T-cell (primary cell): ENCODE measurements around the gene C19orf53. TPM values are rescaled to one million over a fixed set of nuclear protein-coding genes. Genes with fewer than 3 reads are reported as not detected.

Experiments
- ATAC-seq, 4 experiments: fragments of 200-7000 bp in 3 of 4; fragments of 150-1000 bp in 1 of 4; cut with Tn5 transposase; replicated peaks in 1 of 4; 1 replicate in 3 of 4; 2 replicates in 1 of 4; pipeline ENCODE4 v1.10.0; 2021; ENCODE audit warnings: moderate library complexity in 3 of 4, mild to moderate bottlenecking in 2 of 4, moderate number of reproducible peaks in 1 of 4
- CTCF ChIA-PET, 2 donors: fragments of 300-600 bp; sonication (Branson Sonifier 250); formaldehyde crosslinking; loops; one replicate each; lab custom pipeline; 2022; ENCODE audit warnings: antibody characterized with exemption in 2 of 2; lab: Charles Lee
- POLR2A ChIA-PET, 2 donors: fragments of 300-600 bp; sonication (Branson Sonifier 250); formaldehyde crosslinking; loops; one replicate each; lab custom pipeline; 2022; ENCODE audit warnings: antibody characterized with exemption in 2 of 2; lab: Charles Lee
- DNase-seq, 35 experiments: peaks; one replicate each; pipeline versions ENCODE4 v3.0.0 to v3.0.0-alpha.2; 2013 to 2023
- H3K27ac ChIP-seq: one replicate; pipeline ENCODE4 v1.5.1; 2013; ENCODE audit warnings: low read length
- H3K27me3 ChIP-seq, 2 experiments: replicated peaks in 1 of 2; 1 replicate in 1 of 2; 2 replicates in 1 of 2; pipeline versions ENCODE4 v1.6.1 to v1.7.0; 2013; ENCODE audit warnings: low read length in 1 of 2, mixed read lengths in 1 of 2; ENCODE audit not compliant: control insufficient read depth in 2 of 2, insufficient read depth in 2 of 2; ENCODE audit errors: extremely low read depth in 1 of 2
- H3K36me3 ChIP-seq, 2 donors: 1 replicate in 1 of 2; 2 replicates in 1 of 2; pipeline versions ENCODE4 v1.6.1 to v1.7.0; 2013; ENCODE audit warnings: low read length in 1 of 2; ENCODE audit not compliant: control insufficient read depth in 2 of 2, insufficient read depth in 1 of 2; ENCODE audit errors: extremely low read depth in 1 of 2
- H3K4me1 ChIP-seq, 2 experiments: 1 replicate in 1 of 2; 2 replicates in 1 of 2; pipeline versions ENCODE4 v1.6.1 to v1.7.0; 2013; ENCODE audit warnings: low read length in 2 of 2, mixed read lengths in 1 of 2; ENCODE audit not compliant: insufficient read depth in 2 of 2, control insufficient read depth in 1 of 2; ENCODE audit errors: extremely low read depth in 1 of 2
- H3K4me3 ChIP-seq, 2 donors: 1 replicate in 1 of 2; 2 replicates in 1 of 2; pipeline versions ENCODE4 v1.5.1 to v1.7.0; 2013; ENCODE audit warnings: mild to moderate bottlenecking in 2 of 2, low read length in 1 of 2, moderate library complexity in 1 of 2; ENCODE audit not compliant: control insufficient read depth in 1 of 2; ENCODE audit errors: extremely low read depth in 1 of 2
- H3K9me3 ChIP-seq: 2 replicates; pipeline ENCODE4 v1.7.0; 2013
- H3K27ac Mint-ChIP-seq, 2 donors: one replicate each; pipeline ENCODE4 v1.8.0; 2020 to 2021; ENCODE audit warnings: mild to moderate bottlenecking in 2 of 2, mixed read lengths in 2 of 2
- H3K27me3 Mint-ChIP-seq, 2 donors: one replicate each; pipeline ENCODE4 v1.8.0; 2021 to 2022; ENCODE audit warnings: mixed read lengths in 2 of 2
- H3K36me3 Mint-ChIP-seq: one replicate; pipeline ENCODE4 v1.8.0; 2021; ENCODE audit warnings: mixed read lengths
- H3K4me1 Mint-ChIP-seq, 3 donors: one replicate each; pipeline ENCODE4 v1.8.0; 2020 to 2022; ENCODE audit warnings: mixed read lengths in 3 of 3, mild to moderate bottlenecking in 1 of 3
- H3K4me3 Mint-ChIP-seq, 3 donors: one replicate each; pipeline ENCODE4 v1.8.0; 2020 to 2022; ENCODE audit warnings: mild to moderate bottlenecking in 3 of 3, mixed read lengths in 3 of 3, moderate library complexity in 3 of 3
- H3K9me3 Mint-ChIP-seq, 3 donors: one replicate each; pipeline ENCODE4 v1.8.0; 2020 to 2022; ENCODE audit warnings: mixed read lengths in 3 of 3
- WGBS: methylation state at CpG from one replicate; pipeline ENCODE4 v1.1.5; 2013; ENCODE audit warnings: missing lambda C conversion rate; ENCODE audit not compliant: insufficient coverage; 5-methylcytosine and 5-hydroxymethylcytosine counted together
- total RNA-seq, 35 experiments: library from RNA in 6 of 35; stranded (reverse) in 6 of 35; fragments of 120-200 nt in 1 of 35; gene quantifications; one replicate each; pipeline versions ENCODE4 v1.2.1 to v1.2.4 and lab custom pipeline; 2013 to 2026

C19orf53 gene
- total RNA-seq, 5 donors from 2014 or later (not counting 1 experiment from before 2014, with no cell fraction given) = 69.7 to 82.1 (median 76.8) TPM

DNA sequence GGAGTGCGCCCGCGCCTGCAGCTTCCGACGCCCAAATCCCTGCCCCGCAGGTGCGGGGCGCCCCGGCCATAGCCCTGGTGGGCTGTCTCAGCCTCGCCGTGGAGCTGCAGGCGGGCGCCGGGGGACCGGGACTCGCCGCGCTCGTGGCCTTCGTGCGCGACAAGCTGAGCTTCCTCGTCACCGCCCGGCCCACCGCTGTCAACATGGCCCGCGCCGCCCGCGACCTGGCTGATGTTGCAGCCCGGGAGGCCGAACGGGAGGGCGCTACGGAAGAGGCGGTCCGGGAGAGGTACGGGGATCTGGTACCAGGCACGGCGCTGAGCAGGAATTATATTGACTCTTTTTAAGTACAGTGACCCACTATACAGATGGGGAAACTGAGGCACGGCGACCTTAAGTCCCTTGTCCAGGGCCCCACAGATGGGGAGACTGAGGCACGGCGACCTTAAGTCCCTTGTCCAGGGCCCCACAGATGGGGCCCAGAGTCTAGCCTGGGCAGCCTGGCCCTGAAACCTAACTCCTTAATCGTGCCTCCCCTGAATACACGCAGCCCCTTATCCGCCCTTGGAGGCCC is 9.3 kb upstream of the C19orf53 start:
- Mint-ChIP-seq H3K27me3 (no peaks in the 10 kb centered on the region), H3K36me3 (peaks cover 9% of the 10 kb centered on the region), H3K4me1 (peaks cover 16 to 22% (median 19%) of the 10 kb centered on the region in 3 donors), H3K27ac (peak overlapping the region; percentile 84 to 85), H3K9me3 (no peaks in the 10 kb centered on the region), H3K4me3 (peak overlapping the region; percentile 83 to 93 (median 84))
- peak; percentile 69 to 77 (median 74) for ATAC-seq
- DNase-seq = peak in 23 of 35 experiments; percentile 19 to 60 (median 35)
- H3K4me3 ChIP-seq = peak overlapping the region; percentile 54 to 71
- H3K27ac ChIP-seq = peak overlapping the region; percentile 29
- peaks cover 19 to 35% of the 10 kb centered on the region in 2 donors for H3K36me3 ChIP-seq
- CTCF ChIA-PET = no interaction called here
- WGBS = 7% methylated on average over 47 of the region's 48 CpGs
- H3K9me3 ChIP-seq = no peaks in the 10 kb centered on the region
- POLR2A ChIA-PET = interaction anchor here (0.5 to 0.7 kb wide), 3 partner anchors 9 to 331 kb away, joined by 3 to 9 read pairs (median 5); partner anchors contain the start of gene C19orf53 (in 1 of the 2)
- peaks cover 0 to 26% of the 10 kb centered on the region in 2 experiments for H3K4me1 ChIP-seq
- H3K27me3 ChIP-seq = no peaks in the 10 kb centered on the region

DNA sequence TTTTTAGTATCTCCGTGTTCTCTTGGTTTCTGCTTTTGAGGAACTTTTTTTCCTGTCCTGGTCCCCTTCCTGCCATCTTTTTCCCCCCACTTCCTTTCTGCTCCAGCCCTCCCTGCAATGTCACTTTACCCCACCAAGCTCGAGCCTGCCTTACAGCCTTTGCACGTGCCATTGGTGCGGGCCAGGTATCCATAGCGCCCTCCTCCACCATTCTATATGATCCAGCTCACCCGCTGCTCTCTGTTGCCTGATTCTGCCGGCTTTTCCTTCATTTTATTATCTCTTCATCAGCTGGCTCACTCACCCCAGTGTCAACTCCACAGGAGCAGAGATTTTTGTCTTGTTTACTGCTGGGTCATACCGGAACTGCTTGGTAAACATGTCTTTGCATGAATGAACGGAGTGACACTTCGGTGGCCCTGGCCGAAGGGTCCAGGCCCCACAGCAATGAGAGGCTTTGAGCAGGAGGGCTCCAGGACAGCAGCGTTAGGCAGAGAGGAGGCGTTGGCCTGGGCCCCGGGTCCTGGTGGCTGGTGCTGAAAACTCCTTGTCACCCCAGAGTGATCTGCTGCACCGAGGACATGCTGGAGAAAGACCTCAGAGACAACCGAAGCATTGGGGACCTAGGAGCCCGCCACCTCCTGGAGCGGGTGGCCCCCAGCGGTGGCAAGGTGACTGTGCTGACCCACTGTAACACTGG is 8.7 kb upstream of the C19orf53 start:
- POLR2A ChIA-PET = interaction anchor here in 1 of 2 donors (0.7 kb wide), 1 partner anchor 9 kb away, joined by 3 read pairs; the partner anchor contains the start of gene C19orf53
- H3K27ac ChIP-seq = peak overlapping the region; percentile 29
- CTCF ChIA-PET = no interaction called here

DNA sequence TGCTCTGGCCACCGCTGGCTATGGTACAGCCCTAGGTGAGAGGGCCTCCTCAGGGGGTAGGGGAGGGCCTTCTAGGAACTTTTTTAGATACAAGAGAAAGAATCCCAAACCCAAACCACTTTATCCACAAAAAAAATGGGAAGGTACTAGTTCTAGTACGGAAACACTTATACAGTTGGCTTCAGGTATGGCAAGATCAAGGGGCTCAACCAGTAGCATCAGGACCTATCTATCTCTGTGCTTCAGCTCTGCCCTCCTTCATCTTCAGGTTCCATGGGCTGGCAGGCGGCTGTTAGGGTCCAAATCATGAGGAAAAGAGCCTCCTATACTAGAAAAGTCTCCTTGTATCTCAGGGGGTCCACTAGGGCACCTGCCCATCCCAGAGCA is 8.2 kb upstream of the C19orf53 start:
- no peaks in the 10 kb centered on the region for H3K27me3 ChIP-seq
- peaks cover 19 to 35% of the 10 kb centered on the region in 2 donors for H3K36me3 ChIP-seq
- CTCF ChIA-PET = no interaction called here
- Mint-ChIP-seq H3K27ac (peak overlapping the region; percentile 84 to 85), H3K4me1 (peaks cover 16 to 22% (median 19%) of the 10 kb centered on the region in 3 donors), H3K36me3 (peaks cover 9% of the 10 kb centered on the region), H3K4me3 (peak overlapping the region; percentile 83 to 93 (median 84)), H3K9me3 (no peaks in the 10 kb centered on the region), H3K27me3 (no peaks in the 10 kb centered on the region)
- H3K9me3 ChIP-seq = no peaks in the 10 kb centered on the region
- no peak overlapping the region for H3K4me3 ChIP-seq
- DNase-seq (no peak), ATAC-seq (no peak)
- POLR2A ChIA-PET = no interaction called here
- H3K4me1 ChIP-seq = peaks cover 0 to 26% of the 10 kb centered on the region in 2 experiments
- no peak overlapping the region for H3K27ac ChIP-seq
- WGBS = no CpG with 5 or more reads among the region's 3 CpGs

More for the DNA sequence above, 8.7 kb upstream of the C19orf53 start:
- no peaks in the 10 kb centered on the region for H3K9me3 ChIP-seq
- Mint-ChIP-seq H3K27me3 (no peaks in the 10 kb centered on the region), H3K4me1 (peaks cover 16 to 22% (median 19%) of the 10 kb centered on the region in 3 donors), H3K36me3 (peaks cover 9% of the 10 kb centered on the region), H3K9me3 (no peaks in the 10 kb centered on the region), H3K4me3 (peak overlapping the region; percentile 83 to 93 (median 84)), H3K27ac (peak overlapping the region; percentile 84 to 85)
- peaks cover 0 to 26% of the 10 kb centered on the region in 2 experiments for H3K4me1 ChIP-seq
- H3K36me3 ChIP-seq = peaks cover 19 to 33% of the 10 kb centered on the region in 2 donors
- ATAC-seq = no peak
- H3K4me3 ChIP-seq = peak overlapping the region; percentile 54 to 71
- no peaks in the 10 kb centered on the region for H3K27me3 ChIP-seq
- no peak for DNase-seq
- WGBS = 81% methylated on average over 16 of the region's 19 CpGs

DNA sequence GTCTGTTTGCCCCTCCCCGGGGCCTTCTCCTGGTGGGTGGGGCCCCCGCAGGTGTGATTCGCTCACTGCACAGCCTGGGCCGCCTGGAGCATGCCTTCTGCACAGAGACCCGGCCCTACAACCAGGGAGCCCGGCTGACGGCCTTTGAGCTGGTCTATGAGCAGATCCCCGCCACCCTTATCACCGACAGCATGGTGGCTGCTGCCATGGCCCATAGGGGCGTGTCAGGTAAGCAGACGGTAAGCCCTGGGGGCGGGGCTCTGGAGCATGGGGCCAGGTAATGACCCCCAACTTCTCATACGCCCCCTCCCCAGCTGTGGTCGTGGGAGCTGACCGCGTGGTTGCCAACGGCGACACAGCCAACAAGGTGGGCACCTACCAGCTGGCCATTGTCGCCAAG is 5.7 kb upstream of the C19orf53 start:
- peaks cover 16 to 24% of the 10 kb centered on the region in 2 donors for H3K36me3 ChIP-seq
- H3K9me3 Mint-ChIP-seq = no peaks in the 10 kb centered on the region
- WGBS = 93% methylated on average over 18 of the region's 19 CpGs
- peaks cover 0 to 21% of the 10 kb centered on the region in 2 experiments for H3K4me1 ChIP-seq
- ATAC-seq (no peak), DNase-seq (no peak)
- peaks cover 9% of the 10 kb centered on the region for H3K36me3 Mint-ChIP-seq
- ChIA-PET CTCF (no interaction called here), POLR2A (interaction anchor here in 1 of 2 donors (0.6 kb wide), 2 partner anchors 24 to 59 kb away, joined by 3 to 4 read pairs; no protein-coding TSS in a partner anchor)
- H3K27ac ChIP-seq = no peak overlapping the region
- no peak overlapping the region for H3K27ac Mint-ChIP-seq
- no peak overlapping the region for H3K4me3 Mint-ChIP-seq
- no peaks in the 10 kb centered on the region for H3K9me3 ChIP-seq
- H3K4me1 Mint-ChIP-seq = peaks cover 16 to 17% (median 17%) of the 10 kb centered on the region in 3 donors
- H3K27me3 Mint-ChIP-seq = no peaks in the 10 kb centered on the region
- no peak overlapping the region for H3K4me3 ChIP-seq
- H3K27me3 ChIP-seq = no peaks in the 10 kb centered on the region

DNA sequence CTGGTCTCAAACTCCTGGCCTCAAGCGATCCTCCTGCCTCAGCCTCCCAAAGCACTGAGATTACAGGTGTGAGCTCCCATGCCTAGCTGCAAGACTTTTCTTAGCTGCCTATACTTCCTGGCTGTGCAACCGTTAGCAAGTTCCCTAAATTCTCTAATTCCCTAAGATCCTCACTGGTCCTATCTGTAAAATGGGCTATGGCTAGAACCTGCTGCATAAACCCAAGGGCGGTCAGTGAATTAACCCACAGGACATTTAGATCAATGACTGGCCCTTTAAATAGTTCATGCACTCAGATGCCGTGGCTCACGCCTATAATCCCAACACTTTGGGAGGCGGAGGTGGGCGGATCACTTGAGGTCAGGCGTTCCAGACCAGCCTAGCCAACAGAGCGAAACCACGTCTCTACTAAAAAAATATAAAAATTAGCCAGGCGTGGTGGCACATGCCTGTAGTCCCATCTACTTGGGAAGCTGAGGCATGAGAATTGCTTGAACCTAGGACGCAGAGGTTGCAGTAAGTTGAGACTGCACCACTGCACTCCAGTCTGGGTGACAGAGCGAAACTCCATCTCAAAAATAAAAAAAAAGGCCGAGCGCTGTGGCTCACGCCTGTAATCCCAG is 4.1 kb upstream of the C19orf53 start:
- 98% methylated on average over 12 of the region's 16 CpGs for WGBS
- Mint-ChIP-seq H3K4me3 (no peak overlapping the region), H3K36me3 (peaks cover 9% of the 10 kb centered on the region), H3K4me1 (peaks cover 19 to 25% (median 20%) of the 10 kb centered on the region in 3 donors), H3K27me3 (no peaks in the 10 kb centered on the region), H3K27ac (no peak overlapping the region), H3K9me3 (no peaks in the 10 kb centered on the region)
- no peak for ATAC-seq
- no peaks in the 10 kb centered on the region for H3K27me3 ChIP-seq
- peaks cover 15 to 24% of the 10 kb centered on the region in 2 donors for H3K36me3 ChIP-seq
- peaks cover under 1 to 16% of the 10 kb centered on the region in 2 experiments for H3K4me1 ChIP-seq
- no peak overlapping the region for H3K27ac ChIP-seq
- H3K9me3 ChIP-seq = no peaks in the 10 kb centered on the region
- CTCF ChIA-PET = no interaction called here
- POLR2A ChIA-PET = interaction anchor here in 1 of 2 donors (0.7 kb wide), 1 partner anchor 22 kb away, joined by 3 read pairs; no protein-coding TSS in a partner anchor
- H3K4me3 ChIP-seq = no peak overlapping the region
- no peak for DNase-seq

DNA sequence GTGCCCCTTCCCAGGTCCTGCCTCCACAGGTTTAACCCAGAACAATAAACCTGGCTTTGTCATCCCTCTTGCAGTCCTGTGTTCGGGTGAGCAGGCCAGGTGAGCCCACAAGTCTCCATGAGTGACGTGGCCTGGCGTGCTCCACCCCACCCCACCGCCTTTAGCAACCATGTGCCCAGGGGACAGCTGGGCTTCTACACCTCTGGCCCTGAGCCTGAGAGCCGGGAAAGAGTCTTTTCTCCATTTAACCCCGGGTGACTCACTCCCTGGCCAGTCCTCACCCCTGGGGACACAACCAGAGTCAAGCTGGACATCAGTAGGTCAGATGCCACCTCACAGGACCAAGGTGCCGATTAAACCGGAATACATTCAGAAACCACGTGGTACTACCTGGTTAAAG is 4.1 kb downstream of the C19orf53 start:
- no peaks in the 10 kb centered on the region for H3K9me3 Mint-ChIP-seq
- H3K36me3 Mint-ChIP-seq = peaks cover 21% of the 10 kb centered on the region
- POLR2A ChIA-PET = interaction anchor here in 1 of 2 donors (0.6 kb wide), 1 partner anchor 20 kb away, joined by 7 read pairs; no protein-coding TSS in a partner anchor
- CTCF ChIA-PET = no interaction called here
- no peaks in the 10 kb centered on the region for H3K27me3 ChIP-seq
- peaks cover 25 to 36% (median 34%) of the 10 kb centered on the region in 3 donors for H3K4me1 Mint-ChIP-seq
- no peak overlapping the region for H3K4me3 ChIP-seq
- H3K4me1 ChIP-seq = peaks cover 9 to 30% of the 10 kb centered on the region in 2 experiments
- no peaks in the 10 kb centered on the region for H3K9me3 ChIP-seq
- H3K27me3 Mint-ChIP-seq = no peaks in the 10 kb centered on the region
- DNase-seq (no peak), ATAC-seq (no peak)
- no peak overlapping the region for H3K27ac ChIP-seq
- peaks cover 7 to 30% of the 10 kb centered on the region in 2 donors for H3K36me3 ChIP-seq
- no peak overlapping the region for H3K4me3 Mint-ChIP-seq
- peak overlapping the region in 1 of 2 donors; percentile 11 for H3K27ac Mint-ChIP-seq
- 91% methylated on average over 9 of the region's 9 CpGs for WGBS
